ENCODE data around the gene DENND6B. TPM values are rescaled to one million over a fixed set of nuclear protein-coding genes. Genes with fewer than 3 reads are reported as not detected.
"Not testable (repeated sequence)": the region's sequence is repeated elsewhere in the genome, so short reads cannot be mapped to it uniquely, and the experiment has no call there.

DENND6B gene
- total RNA-seq, 1 experiment from 2014 or later, result 11.0 TPM

- no peaks in the 10 kb centered on the region for H3K9me2 ChIP-seq (ENCODE audit: insufficient read depth)
- DNase-seq (ENCODE audit: low read depth, low spot score), result no peak
- ATAC-seq, result no peak
- H3K36me3 ChIP-seq (ENCODE audit: control insufficient read depth in 1 of 2, insufficient read depth in 2 of 2, low read length in 2 of 2), result peaks cover 5 to 12% of the 10 kb centered on the region in 2 experiments
- H2AFZ ChIP-seq (ENCODE audit: low read depth, low read length, poor library complexity, severe bottlenecking), result no peak overlapping the region
- ChIA-PET RAD21 (ENCODE audit: low non-redundant PET in 1 of 2, low total read pairs in 2 of 2, uncharacterized antibody in 2 of 2, unreplicated experiment in 2 of 2) (no interaction called here), POLR2A (no interaction called here), CTCF (no interaction called here)
- intact Hi-C loops (cut with micrococcal nuclease), result no loop called here
- no peaks in the 10 kb centered on the region for H3K4me1 ChIP-seq (ENCODE audit: control insufficient read depth in 1 of 2, insufficient read depth in 2 of 2, low read length in 2 of 2)
- no peak for TF ChIP-seq TCF7L2 (IDR thresholded peaks at IDR 0.05; ENCODE audit: borderline replicate concordance, extremely low read depth, insufficient read depth, insufficient read length)
- 0 out of 6 replicates have a peak, but pooled peaks of 1 of the 3 experiments have one; percentile 5 for TF ChIP-seq CTCF (IDR thresholded peaks at IDR 0.05 in 2 of 3, conservative IDR thresholded peaks at IDR 0.05 in 1 of 3; ENCODE audit: borderline replicate concordance in 1 of 3, insufficient read depth in 1 of 3, low read depth in 2 of 3, low read length in 2 of 3)
- no peaks in the 10 kb centered on the region for H3K9me3 ChIP-seq (ENCODE audit: control insufficient read depth in 1 of 2, insufficient read depth in 1 of 2, low read depth in 1 of 2, low read length in 2 of 2)
- no peaks in the 10 kb centered on the region; the same call in 1 of the 2 replicates for H4K20me1 ChIP-seq (ENCODE audit: insufficient read depth)
- no peak overlapping the region for H3K27ac ChIP-seq (ENCODE audit: low read depth, low read length)
- H3K9ac ChIP-seq (ENCODE audit: low read length), result no peak overlapping the region
- no peaks in the 10 kb centered on the region for H3K27me3 ChIP-seq (ENCODE audit: insufficient read depth, low read length)
- no peak overlapping the region for H3K4me3 ChIP-seq (replicated peaks in 1 of 2; ENCODE audit: low read depth in 1 of 2, low read length in 2 of 2)
- H3K4me2 ChIP-seq (ENCODE audit: low read length), result no peak overlapping the region
- BruUV-seq (replicated peaks), result no TSS peak
- H3K79me2 ChIP-seq (ENCODE audit: insufficient read depth, low read length), result peaks cover 74% of the 10 kb centered on the region
These were observed 41.1 kb upstream of the DENND6B start for GRCh38 chr22:50367778-50368500.

- intact Hi-C loops (cut with micrococcal nuclease); DNase-seq (ENCODE audit: low read depth, low spot score); H3K27me3 ChIP-seq (ENCODE audit: insufficient read depth, low read length); POLR2A ChIA-PET; CTCF ChIA-PET; H4K20me1 ChIP-seq (ENCODE audit: insufficient read depth); H3K27ac ChIP-seq (ENCODE audit: low read depth, low read length); BruUV-seq (replicated peaks); ATAC-seq; H3K9me2 ChIP-seq (ENCODE audit: insufficient read depth); H3K4me1 ChIP-seq (ENCODE audit: control insufficient read depth in 1 of 2, insufficient read depth in 2 of 2, low read length in 2 of 2); RAD21 ChIA-PET (ENCODE audit: low non-redundant PET in 1 of 2, low total read pairs in 2 of 2, uncharacterized antibody in 2 of 2, unreplicated experiment in 2 of 2); H3K4me3 ChIP-seq (replicated peaks in 1 of 2; ENCODE audit: low read depth in 1 of 2, low read length in 2 of 2); H3K9ac ChIP-seq (ENCODE audit: low read length); H2AFZ ChIP-seq (ENCODE audit: low read depth, low read length, poor library complexity, severe bottlenecking); H3K4me2 ChIP-seq (ENCODE audit: low read length); H3K36me3 ChIP-seq (ENCODE audit: control insufficient read depth in 1 of 2, insufficient read depth in 2 of 2, low read length in 2 of 2); H3K9me3 ChIP-seq (ENCODE audit: control insufficient read depth in 1 of 2, insufficient read depth in 1 of 2, low read depth in 1 of 2, low read length in 2 of 2): not testable (repeated sequence)
- H3K79me2 ChIP-seq (ENCODE audit: insufficient read depth, low read length), result peaks cover 92% of the 10 kb centered on the region
These were observed 37.0 kb upstream of the DENND6B start for GRCh38 chr22:50363803-50364194.
